Measurements from ENCODE around the gene KRTAP5-5. TPM values are rescaled to one million over a fixed set of nuclear protein-coding genes. Genes with fewer than 3 reads are reported as not detected.
"Not testable (repeated sequence)": the region's sequence is repeated elsewhere in the genome, so short reads cannot be mapped to it uniquely, and the experiment has no call there.

Gene KRTAP5-5
- total and polyA plus RNA-seq, 5 experiments from 2014 or later, result not detected

- H3K36me3 Mint-ChIP-seq, result peaks cover 0 to 1% (median 0%) of the 10 kb centered on the region in 3 donors
- POLR2A ChIA-PET, result no interaction called here
- H3K27ac Mint-ChIP-seq, result no peak overlapping the region
- H3K4me3 Mint-ChIP-seq, result no peak overlapping the region
- DNase-seq (no peak), ATAC-seq (no peak)
- H3K27me3 Mint-ChIP-seq, result peaks cover 8 to 46% (median 23%) of the 10 kb centered on the region in 5 donors
- peaks cover 13 to 15% (median 14%) of the 10 kb centered on the region in 4 donors for H3K4me1 Mint-ChIP-seq
- no peaks in the 10 kb centered on the region for H3K9me3 Mint-ChIP-seq
These were observed 25.8 kb downstream of the KRTAP5-5 start for GRCh38 chr11:1655168-1656060.

GRCh38 chr11:1656061-1656441 lies 26.5 kb downstream of the KRTAP5-5 start:
- ATAC-seq (no peak), DNase-seq (no peak)
- Mint-ChIP-seq H3K27me3 (peaks cover 9 to 48% (median 25%) of the 10 kb centered on the region in 5 donors), H3K36me3 (peaks cover 0 to 1% (median 0%) of the 10 kb centered on the region in 3 donors), H3K4me1 (peaks cover 14 to 15% (median 15%) of the 10 kb centered on the region in 4 donors), H3K4me3 (no peak overlapping the region), H3K27ac (no peak overlapping the region), H3K9me3 (no peaks in the 10 kb centered on the region)
- POLR2A ChIA-PET, result no interaction called here

- H3K9me3 Mint-ChIP-seq, result no peaks in the 10 kb centered on the region
- no peak overlapping the region for H3K27ac Mint-ChIP-seq
- peaks cover 9 to 50% (median 25%) of the 10 kb centered on the region in 5 donors for H3K27me3 Mint-ChIP-seq
- ATAC-seq (no peak), DNase-seq (no peak)
- H3K4me3 Mint-ChIP-seq, result no peak overlapping the region
- peaks cover 13 to 15% (median 14%) of the 10 kb centered on the region in 4 donors for H3K4me1 Mint-ChIP-seq
- POLR2A ChIA-PET, result no interaction called here
- peaks cover 0 to 1% (median 0%) of the 10 kb centered on the region in 3 donors for H3K36me3 Mint-ChIP-seq
These were observed 27.1 kb downstream of the KRTAP5-5 start for GRCh38 chr11:1656670-1657069.

GRCh38 chr11:1659506-1659905 lies 29.9 kb downstream of the KRTAP5-5 start:
- peak overlapping the region in 5 of 10 donors; percentile 9 to 73 (median 18) for H3K27ac Mint-ChIP-seq
- no peak for ATAC-seq
- peak overlapping the region in 8 of 10 donors; percentile 10 to 39 (median 30) for H3K4me3 Mint-ChIP-seq
- peaks cover 8 to 48% (median 20%) of the 10 kb centered on the region in 5 donors for H3K27me3 Mint-ChIP-seq
- no peak for DNase-seq
- no peaks in the 10 kb centered on the region for H3K9me3 Mint-ChIP-seq
- POLR2A ChIA-PET, result interaction anchor here (1.4 kb wide), 1 partner anchor 10 kb away, joined by 3 read pairs; no protein-coding TSS in a partner anchor
- H3K4me1 Mint-ChIP-seq, result peaks cover 12 to 22% (median 16%) of the 10 kb centered on the region in 4 donors
- peaks cover 0 to 1% (median 0%) of the 10 kb centered on the region in 3 donors for H3K36me3 Mint-ChIP-seq

GRCh38 chr11:1660111-1660867 lies 30.7 kb downstream of the KRTAP5-5 start:
- no peak for ATAC-seq
- Mint-ChIP-seq H3K27ac (peak overlapping the region in 1 of 10 donors; percentile 9), H3K9me3 (no peaks in the 10 kb centered on the region), H3K4me3 (peak overlapping the region in 3 of 10 donors; percentile 2 to 48 (median 30)), H3K36me3 (peaks cover 0 to 1% (median 0%) of the 10 kb centered on the region in 3 donors), H3K27me3 (peaks cover 8 to 46% (median 19%) of the 10 kb centered on the region in 5 donors), H3K4me1 (peaks cover 12 to 22% (median 16%) of the 10 kb centered on the region in 4 donors)
- no peak for DNase-seq
- POLR2A ChIA-PET, result interaction anchor here (1.4 kb wide), 1 partner anchor 9 kb away, joined by 3 read pairs; no protein-coding TSS in a partner anchor

- H3K9me3 Mint-ChIP-seq, ATAC-seq, H3K27ac Mint-ChIP-seq, H3K36me3 Mint-ChIP-seq, POLR2A ChIA-PET, DNase-seq: not testable (repeated sequence)
- H3K27me3 Mint-ChIP-seq, result peaks cover 8 to 45% (median 19%) of the 10 kb centered on the region in 5 donors
- peak overlapping the region in 1 of 10 donors; percentile 10 for H3K4me3 Mint-ChIP-seq
- H3K4me1 Mint-ChIP-seq, result peaks cover 12 to 22% (median 16%) of the 10 kb centered on the region in 4 donors
These were observed 32.1 kb downstream of the KRTAP5-5 start for GRCh38 chr11:1661454-1662269.

- H3K36me3 Mint-ChIP-seq, DNase-seq, ATAC-seq, H3K27ac Mint-ChIP-seq, H3K4me3 Mint-ChIP-seq, POLR2A ChIA-PET, H3K9me3 Mint-ChIP-seq: not testable (repeated sequence)
- peaks cover 9 to 42% (median 19%) of the 10 kb centered on the region in 5 donors for H3K27me3 Mint-ChIP-seq
- H3K4me1 Mint-ChIP-seq, result peaks cover 12 to 22% (median 17%) of the 10 kb centered on the region in 4 donors
These were observed 33.2 kb downstream of the KRTAP5-5 start for GRCh38 chr11:1662699-1663283.

- peaks cover 6 to 23% (median 17%) of the 10 kb centered on the region in 4 donors for H3K4me1 Mint-ChIP-seq
- H3K27ac Mint-ChIP-seq, result no peak overlapping the region
- H3K4me3 Mint-ChIP-seq, result no peak overlapping the region
- POLR2A ChIA-PET, result no interaction called here
- ATAC-seq (no peak), DNase-seq (no peak)
- peaks cover 11 to 50% (median 16%) of the 10 kb centered on the region in 5 donors for H3K27me3 Mint-ChIP-seq
- no peaks in the 10 kb centered on the region for H3K9me3 Mint-ChIP-seq
- no peaks in the 10 kb centered on the region for H3K36me3 Mint-ChIP-seq
These were observed 35.7 kb downstream of the KRTAP5-5 start for GRCh38 chr11:1665313-1665712.

- no peaks in the 10 kb centered on the region for H3K36me3 Mint-ChIP-seq
- H3K27ac Mint-ChIP-seq, result no peak overlapping the region
- peaks cover 5 to 22% (median 12%) of the 10 kb centered on the region in 4 donors for H3K4me1 Mint-ChIP-seq
- POLR2A ChIA-PET, result no interaction called here
- ATAC-seq (no peak), DNase-seq (no peak)
- no peak overlapping the region for H3K4me3 Mint-ChIP-seq
- peaks cover 9 to 35% (median 19%) of the 10 kb centered on the region in 5 donors for H3K27me3 Mint-ChIP-seq
- no peaks in the 10 kb centered on the region for H3K9me3 Mint-ChIP-seq
These were observed 37.7 kb downstream of the KRTAP5-5 start for GRCh38 chr11:1667121-1667850.

GRCh38 chr11:1667906-1668305 lies 38.3 kb downstream of the KRTAP5-5 start:
- Mint-ChIP-seq H3K9me3 (no peaks in the 10 kb centered on the region), H3K36me3 (no peaks in the 10 kb centered on the region), H3K27me3 (peaks cover 8 to 34% (median 16%) of the 10 kb centered on the region in 5 donors), H3K27ac (no peak overlapping the region), H3K4me1 (peaks cover 5 to 22% (median 10%) of the 10 kb centered on the region in 4 donors), H3K4me3 (no peak overlapping the region)
- POLR2A ChIA-PET, result no interaction called here
- DNase-seq, result no peak
- ATAC-seq, result no peak

- POLR2A ChIA-PET, result interaction anchor here (1.2 kb wide), 1 partner anchor 9 kb away, joined by 3 read pairs; no protein-coding TSS in a partner anchor
- ATAC-seq, result peak; percentile 25 to 30
- peak in 1 of 10 donors; percentile 9 for DNase-seq
- H3K27me3 Mint-ChIP-seq, result peaks cover 8 to 43% (median 20%) of the 10 kb centered on the region in 5 donors
- peak overlapping the region in 5 of 10 donors; percentile 18 to 76 (median 32) for H3K4me3 Mint-ChIP-seq
- H3K27ac Mint-ChIP-seq, result no peak overlapping the region
- no peaks in the 10 kb centered on the region for H3K36me3 Mint-ChIP-seq
- peaks cover 5 to 22% (median 10%) of the 10 kb centered on the region in 4 donors for H3K4me1 Mint-ChIP-seq
- H3K9me3 Mint-ChIP-seq, result no peaks in the 10 kb centered on the region
These were observed 39.4 kb downstream of the KRTAP5-5 start for GRCh38 chr11:1668911-1669473.

Data from naive thymus-derived CD8-positive, alpha-beta T cell (primary cell).